IgD-negative memory B cell (primary cell): Measurements from ENCODE around the gene KCNQ1. TPM values are rescaled to one million over a fixed set of nuclear protein-coding genes. Genes with fewer than 3 reads are reported as not detected.

Experiments used
- H3K27ac Mint-ChIP-seq, 3 donors: one replicate each; pipeline ENCODE4 v1.8.0; 2020 to 2022; ENCODE audit warnings: mild to moderate bottlenecking in 3 of 3, mixed read lengths in 3 of 3, moderate library complexity in 1 of 3
- H3K27me3 Mint-ChIP-seq: one replicate; pipeline ENCODE4 v1.8.0; 2021; ENCODE audit warnings: mixed read lengths
- H3K36me3 Mint-ChIP-seq: one replicate; pipeline ENCODE4 v1.8.0; 2020; ENCODE audit warnings: mild to moderate bottlenecking, mixed read lengths
- H3K4me1 Mint-ChIP-seq, 3 donors: one replicate each; pipeline ENCODE4 v1.8.0; 2020 to 2022; ENCODE audit warnings: mixed read lengths in 3 of 3, mild to moderate bottlenecking in 1 of 3
- H3K4me3 Mint-ChIP-seq, 4 donors: one replicate each; pipeline ENCODE4 v1.8.0; 2020 to 2022; ENCODE audit warnings: mild to moderate bottlenecking in 4 of 4, mixed read lengths in 4 of 4, moderate library complexity in 3 of 4
- H3K9me3 Mint-ChIP-seq, 3 donors: one replicate each; pipeline ENCODE4 v1.8.0; 2020 to 2021; ENCODE audit warnings: mixed read lengths in 3 of 3, mild to moderate bottlenecking in 1 of 3
- polyA plus RNA-seq: library from polyadenylated mRNA; unstranded; fragments of 300-500 nt; fragmentation: Illumina TruSeq; gene quantifications from one replicate; pipeline ENCODE4 v1.2.3, GENCODE V29; 2021

The KCNQ1 gene
- polyA plus RNA-seq, 1 donor from 2014 or later: 20.5 TPM

DNA sequence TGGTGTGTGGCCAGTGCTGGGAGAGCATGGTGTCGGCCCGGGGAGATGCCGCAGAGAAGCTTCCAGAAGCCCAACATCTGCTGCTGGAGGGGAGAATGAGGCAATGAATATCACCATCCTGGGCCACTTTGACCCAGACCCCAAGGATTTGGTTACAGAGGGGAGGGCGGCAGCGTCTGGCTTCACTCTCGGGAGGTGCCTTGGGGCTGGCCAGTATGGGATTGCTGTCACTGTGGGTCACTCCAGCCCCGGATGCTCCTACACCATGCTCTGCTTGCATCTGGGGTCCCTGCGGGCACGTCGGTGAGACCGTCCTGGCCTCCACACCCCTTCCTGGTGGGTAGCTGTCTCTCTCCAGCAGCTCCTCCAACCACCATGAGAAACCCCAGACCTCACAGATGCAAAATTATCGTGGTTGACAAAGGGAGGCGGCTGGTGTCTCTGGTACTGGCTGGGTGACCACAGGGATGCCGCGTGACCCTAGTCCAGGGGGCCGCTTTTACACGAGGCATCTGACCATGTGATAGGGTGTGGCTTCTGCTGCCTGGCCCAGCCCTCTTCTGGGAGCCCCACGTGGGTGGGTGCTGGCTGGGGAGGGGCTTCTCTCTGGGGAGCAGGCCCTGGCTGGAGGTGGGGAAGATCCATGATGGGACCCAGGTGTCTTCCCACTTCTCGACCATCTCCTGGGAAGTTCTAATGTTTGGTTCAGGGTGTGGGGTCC is 5.7 kb downstream of the KCNQ1 start:
- no peak overlapping the region for H3K27ac Mint-ChIP-seq
- H3K27me3 Mint-ChIP-seq: no peaks in the 10 kb centered on the region
- peak overlapping the region in 1 of 4 donors; percentile 27 for H3K4me3 Mint-ChIP-seq

DNA sequence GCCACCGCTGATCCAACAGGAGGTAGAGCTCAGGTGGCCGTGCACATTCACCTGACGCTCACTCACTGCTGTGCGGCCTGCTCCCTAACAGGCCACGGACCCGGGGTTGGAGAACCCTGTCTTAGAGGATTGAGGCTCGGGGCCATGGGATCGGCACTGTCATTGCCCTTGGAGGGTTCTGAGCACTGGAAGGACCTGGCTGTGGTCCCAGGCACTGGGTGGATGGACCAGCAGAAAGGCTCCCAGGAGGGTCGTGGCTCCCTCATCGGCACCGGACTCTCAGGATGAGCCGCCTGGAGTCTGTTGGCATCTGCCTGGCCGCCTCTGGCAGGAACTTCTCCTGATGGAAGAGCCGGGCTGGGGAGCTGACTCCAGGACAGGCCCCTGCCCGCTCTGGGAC is 6.5 kb downstream of the KCNQ1 start:
- H3K4me3 Mint-ChIP-seq: no peak overlapping the region
- H3K4me1 Mint-ChIP-seq: peaks cover 11 to 13% (median 13%) of the 10 kb centered on the region in 3 donors
- no peaks in the 10 kb centered on the region for H3K27me3 Mint-ChIP-seq
- H3K36me3 Mint-ChIP-seq: peaks cover 4% of the 10 kb centered on the region
- no peak overlapping the region for H3K27ac Mint-ChIP-seq
- peaks cover 0 to 2% (median 0%) of the 10 kb centered on the region in 3 donors for H3K9me3 Mint-ChIP-seq

More for the DNA sequence above, 5.7 kb downstream of the KCNQ1 start:
- Mint-ChIP-seq H3K9me3 (no peaks in the 10 kb centered on the region), H3K4me1 (peaks cover 11 to 13% (median 11%) of the 10 kb centered on the region in 3 donors), H3K36me3 (peaks cover 3% of the 10 kb centered on the region)

DNA sequence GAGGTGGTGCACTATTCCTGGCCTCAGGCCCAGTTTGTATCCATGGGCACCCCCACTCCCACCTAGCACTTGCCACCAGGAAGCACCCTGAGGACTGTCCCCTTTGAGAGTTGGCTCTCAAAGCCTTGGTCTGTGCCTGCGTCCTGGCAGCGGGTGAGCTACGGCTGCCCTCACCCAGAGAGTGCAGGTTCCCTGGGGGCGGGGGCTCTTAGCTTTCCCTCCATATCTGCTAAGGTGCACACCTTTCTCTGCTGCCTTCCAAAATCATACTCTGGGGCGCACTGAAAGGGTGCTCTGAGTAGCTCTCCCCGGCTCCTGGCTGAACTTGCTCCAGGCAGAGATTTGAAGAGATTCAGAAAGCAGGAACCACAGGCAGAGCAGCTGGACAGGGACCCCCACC is 7.1 kb downstream of the KCNQ1 start:
- Mint-ChIP-seq H3K27ac (no peak overlapping the region), H3K36me3 (peaks cover 4% of the 10 kb centered on the region), H3K4me1 (peaks cover 9 to 14% (median 10%) of the 10 kb centered on the region in 3 donors), H3K27me3 (no peaks in the 10 kb centered on the region), H3K9me3 (peaks cover 0 to 2% (median 0%) of the 10 kb centered on the region in 3 donors), H3K4me3 (no peak overlapping the region)

DNA sequence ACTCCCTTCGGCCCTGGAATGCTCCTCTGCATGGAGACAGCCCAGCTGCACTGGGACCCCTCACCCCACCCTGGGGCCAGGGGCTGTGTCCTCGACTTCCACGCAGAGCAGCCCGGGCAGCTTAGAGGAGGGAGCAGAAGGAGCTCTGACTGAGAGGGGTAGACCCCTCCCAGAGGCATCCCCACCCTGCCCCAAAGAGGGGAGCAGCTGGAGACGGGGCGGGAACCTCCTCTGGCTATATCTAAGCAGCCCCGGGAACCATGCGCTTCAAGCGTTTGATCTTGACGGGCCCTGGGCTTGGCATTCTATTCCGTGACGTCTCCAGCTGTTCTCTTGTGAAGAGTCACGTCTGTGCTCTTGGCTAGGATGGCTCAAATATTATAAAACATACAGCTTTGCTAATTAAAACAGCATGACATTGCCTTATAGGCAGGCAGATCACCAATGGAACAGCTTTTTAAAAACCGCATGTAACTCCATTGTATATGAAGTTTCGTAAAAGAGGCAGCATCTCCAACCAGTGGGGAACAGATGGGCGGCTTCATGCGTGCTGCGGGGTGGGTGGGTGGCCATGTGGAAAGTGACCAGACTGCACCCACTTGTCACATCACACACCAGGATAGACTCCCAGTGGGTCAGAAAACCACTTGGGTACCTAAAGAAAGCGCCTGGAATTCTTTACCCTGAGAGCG is 7.7 kb downstream of the KCNQ1 start:
- no peak overlapping the region for H3K27ac Mint-ChIP-seq
- peaks cover 0 to 2% (median 0%) of the 10 kb centered on the region in 3 donors for H3K9me3 Mint-ChIP-seq
- no peak overlapping the region for H3K4me3 Mint-ChIP-seq
- peaks cover 3 to 12% (median 8%) of the 10 kb centered on the region in 3 donors for H3K4me1 Mint-ChIP-seq
- no peaks in the 10 kb centered on the region for H3K27me3 Mint-ChIP-seq
- H3K36me3 Mint-ChIP-seq: peaks cover 4% of the 10 kb centered on the region

DNA sequence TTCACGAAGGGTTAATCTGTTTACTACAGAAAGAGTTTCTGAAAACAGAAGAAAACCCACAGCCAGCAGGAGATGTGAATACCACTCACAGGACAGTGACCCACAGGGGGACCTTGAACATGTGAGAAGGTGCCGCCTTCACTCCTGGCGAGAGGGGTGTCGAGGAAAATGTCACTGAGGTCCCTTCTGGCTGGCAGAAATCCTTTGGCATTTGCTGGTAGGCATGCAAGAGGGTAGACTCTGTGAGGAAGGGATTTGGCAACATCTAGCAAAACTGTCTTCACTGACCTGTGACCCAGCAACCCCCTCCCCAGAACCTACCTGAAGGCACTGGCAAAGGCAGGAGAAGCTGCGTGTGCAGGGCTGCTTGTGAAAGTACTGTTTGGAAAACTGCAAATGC is 8.6 kb downstream of the KCNQ1 start:
- peaks cover 0 to 2% (median 0%) of the 10 kb centered on the region in 3 donors for H3K9me3 Mint-ChIP-seq
- no peak overlapping the region for H3K4me3 Mint-ChIP-seq
- peaks cover 0 to 15% (median 6%) of the 10 kb centered on the region in 3 donors for H3K4me1 Mint-ChIP-seq
- no peak overlapping the region for H3K27ac Mint-ChIP-seq
- no peaks in the 10 kb centered on the region for H3K27me3 Mint-ChIP-seq
- H3K36me3 Mint-ChIP-seq: peaks cover 4% of the 10 kb centered on the region

DNA sequence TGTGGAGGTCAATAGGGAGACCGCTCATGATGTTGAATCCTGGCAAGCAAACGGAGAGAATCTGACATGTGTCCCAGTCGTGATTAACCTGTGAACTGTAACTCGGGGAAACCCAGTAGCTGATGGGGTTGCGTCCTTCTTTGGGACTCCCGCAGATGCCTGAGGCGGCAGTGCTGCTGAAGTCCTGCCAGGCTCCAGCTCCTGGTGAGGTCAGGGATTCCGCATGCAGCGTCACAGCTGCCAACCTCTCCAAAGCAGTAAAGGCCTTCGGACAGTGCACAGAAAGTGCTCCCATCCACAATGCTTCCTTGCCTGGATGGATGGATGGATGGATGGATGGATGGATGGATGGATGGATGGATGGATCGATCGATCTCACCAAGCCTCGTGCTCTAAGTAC is 13.5 kb downstream of the KCNQ1 start:
- Mint-ChIP-seq H3K36me3 (peaks cover 4% of the 10 kb centered on the region), H3K27ac (no peak overlapping the region), H3K4me3 (peak overlapping the region in 1 of 4 donors; percentile 52), H3K9me3 (peaks cover 0 to 2% (median 0%) of the 10 kb centered on the region in 3 donors), H3K27me3 (no peaks in the 10 kb centered on the region), H3K4me1 (peaks cover 13 to 33% (median 19%) of the 10 kb centered on the region in 3 donors)

DNA sequence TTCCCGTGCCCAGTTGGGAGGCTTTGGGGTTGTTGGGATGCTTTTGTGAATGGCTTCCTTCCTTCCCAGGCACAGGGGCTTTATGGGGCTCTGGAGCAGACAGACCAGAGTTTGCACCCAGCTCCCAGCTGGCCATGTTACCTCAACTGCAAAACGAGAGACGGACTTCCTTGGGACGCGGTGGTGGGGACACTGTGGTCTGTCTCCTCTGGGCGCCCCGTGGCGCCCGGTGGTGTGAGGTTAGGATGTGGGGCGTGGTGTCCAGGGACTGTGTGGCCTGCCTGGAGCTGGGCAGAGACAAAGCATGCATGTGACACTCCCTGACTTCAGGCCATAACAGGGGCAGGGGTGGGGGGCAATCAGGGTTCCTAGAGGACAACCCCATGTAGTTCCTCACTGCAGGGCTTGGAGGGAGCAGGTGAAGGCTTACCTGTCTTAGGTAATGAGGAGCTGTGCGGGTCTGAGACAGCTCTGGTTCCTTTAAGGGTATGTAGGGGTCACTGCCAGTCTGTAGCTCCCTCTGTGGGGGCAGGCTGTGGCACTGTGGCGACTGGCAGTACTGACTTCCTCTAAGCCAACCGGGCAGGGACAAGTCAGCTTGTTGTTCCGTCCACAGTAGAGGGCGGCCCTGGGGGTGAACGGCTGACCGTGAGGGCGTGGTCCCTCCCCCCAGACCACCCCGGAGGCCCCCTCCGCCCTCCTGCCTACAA is 14.4 kb downstream of the KCNQ1 start:
- Mint-ChIP-seq H3K36me3 (peaks cover 4% of the 10 kb centered on the region), H3K27ac (peak overlapping the region in 2 of 3 donors; percentile 16 to 82), H3K9me3 (peaks cover 0 to 2% (median 0%) of the 10 kb centered on the region in 3 donors), H3K4me1 (peaks cover 13 to 38% (median 19%) of the 10 kb centered on the region in 3 donors), H3K4me3 (peak overlapping the region in 1 of 4 donors; percentile 23), H3K27me3 (no peaks in the 10 kb centered on the region)

DNA sequence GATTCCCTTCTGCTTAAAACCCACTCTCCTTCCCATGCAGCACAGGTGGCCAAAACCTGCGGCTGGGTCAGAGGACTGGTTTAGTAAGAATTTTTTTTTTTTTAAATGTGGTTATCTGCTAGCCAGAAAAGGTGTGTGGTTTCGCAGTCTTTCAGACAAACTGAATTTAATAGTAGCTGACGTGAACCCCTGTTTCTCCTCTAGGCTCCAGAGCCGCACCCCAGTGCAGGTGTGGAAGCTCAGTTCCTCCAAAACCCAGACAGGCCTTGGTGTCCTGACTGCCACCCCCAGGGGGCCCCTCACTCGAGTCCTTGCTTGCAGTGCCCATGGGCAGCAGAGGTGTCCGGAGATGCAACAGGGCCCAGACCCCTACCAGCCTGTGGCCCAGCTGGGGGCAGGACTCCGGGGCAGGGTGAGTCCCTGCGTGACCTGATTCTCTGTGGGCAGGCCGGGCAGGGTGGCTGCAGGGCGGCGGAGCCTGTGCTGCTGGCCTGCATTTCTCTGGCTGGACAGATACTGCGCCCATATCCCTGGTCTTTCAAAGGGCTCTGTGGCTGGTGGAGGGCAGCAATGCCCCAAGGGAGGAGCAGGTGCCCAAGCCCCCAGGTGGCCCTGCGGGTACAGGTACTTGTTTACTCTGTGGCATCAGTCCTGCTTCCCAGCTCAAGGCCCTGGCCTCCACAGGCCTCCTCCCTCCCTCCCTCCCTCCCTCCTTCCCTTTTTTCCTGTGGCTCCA is 15.2 kb downstream of the KCNQ1 start:
- Mint-ChIP-seq H3K36me3 (peaks cover 4% of the 10 kb centered on the region), H3K4me1 (peaks cover 13 to 38% (median 19%) of the 10 kb centered on the region in 3 donors), H3K9me3 (peaks cover 0 to 2% (median 0%) of the 10 kb centered on the region in 3 donors), H3K4me3 (peak overlapping the region in 2 of 4 donors; percentile 23 to 49), H3K27me3 (no peaks in the 10 kb centered on the region), H3K27ac (peak overlapping the region in 1 of 3 donors; percentile 82)

DNA sequence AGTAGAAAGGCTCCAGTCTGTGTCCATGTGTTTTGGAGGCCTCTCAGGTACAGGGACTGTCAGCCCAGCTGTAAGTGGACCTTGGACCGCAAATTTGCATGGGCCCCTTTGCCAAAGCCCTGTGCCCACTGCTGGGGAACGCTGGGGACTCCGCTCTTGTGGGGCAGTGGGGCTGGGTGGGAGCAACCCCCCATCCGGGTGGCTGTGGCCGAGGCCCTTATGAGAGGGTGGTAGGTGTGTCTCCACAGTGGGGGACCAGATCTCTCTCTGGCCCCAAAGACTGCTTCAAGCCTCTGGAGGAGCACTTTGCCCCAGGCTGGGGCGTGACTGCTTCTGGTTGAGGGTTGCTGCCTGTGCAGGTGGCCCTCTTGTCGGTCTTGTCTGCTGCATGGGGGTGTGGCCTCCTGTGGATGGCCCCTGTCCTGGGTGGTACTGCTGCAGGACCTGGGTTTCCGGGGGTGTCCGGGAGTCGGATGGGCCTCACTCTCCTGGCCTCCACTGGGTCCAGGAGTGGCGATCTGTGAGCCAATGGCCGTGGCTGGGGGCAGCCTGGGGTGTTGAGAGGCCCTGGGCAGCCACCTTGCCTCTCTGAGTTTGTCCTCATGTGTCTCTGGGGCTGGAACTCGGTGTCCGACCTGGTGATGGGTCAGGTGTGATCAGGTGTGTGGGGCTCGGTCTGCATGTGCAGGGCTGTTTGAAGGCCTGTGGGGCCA is 15.9 kb downstream of the KCNQ1 start:
- H3K4me3 Mint-ChIP-seq: peak overlapping the region in 3 of 4 donors; percentile 7 to 60 (median 35)
- H3K36me3 Mint-ChIP-seq: no peaks in the 10 kb centered on the region
- peaks cover 0 to under 1% (median 0%) of the 10 kb centered on the region in 3 donors for H3K9me3 Mint-ChIP-seq
- H3K27ac Mint-ChIP-seq: peak overlapping the region in 1 of 3 donors; percentile 35
- H3K4me1 Mint-ChIP-seq: peaks cover 13 to 38% (median 19%) of the 10 kb centered on the region in 3 donors
- H3K27me3 Mint-ChIP-seq: no peaks in the 10 kb centered on the region

DNA sequence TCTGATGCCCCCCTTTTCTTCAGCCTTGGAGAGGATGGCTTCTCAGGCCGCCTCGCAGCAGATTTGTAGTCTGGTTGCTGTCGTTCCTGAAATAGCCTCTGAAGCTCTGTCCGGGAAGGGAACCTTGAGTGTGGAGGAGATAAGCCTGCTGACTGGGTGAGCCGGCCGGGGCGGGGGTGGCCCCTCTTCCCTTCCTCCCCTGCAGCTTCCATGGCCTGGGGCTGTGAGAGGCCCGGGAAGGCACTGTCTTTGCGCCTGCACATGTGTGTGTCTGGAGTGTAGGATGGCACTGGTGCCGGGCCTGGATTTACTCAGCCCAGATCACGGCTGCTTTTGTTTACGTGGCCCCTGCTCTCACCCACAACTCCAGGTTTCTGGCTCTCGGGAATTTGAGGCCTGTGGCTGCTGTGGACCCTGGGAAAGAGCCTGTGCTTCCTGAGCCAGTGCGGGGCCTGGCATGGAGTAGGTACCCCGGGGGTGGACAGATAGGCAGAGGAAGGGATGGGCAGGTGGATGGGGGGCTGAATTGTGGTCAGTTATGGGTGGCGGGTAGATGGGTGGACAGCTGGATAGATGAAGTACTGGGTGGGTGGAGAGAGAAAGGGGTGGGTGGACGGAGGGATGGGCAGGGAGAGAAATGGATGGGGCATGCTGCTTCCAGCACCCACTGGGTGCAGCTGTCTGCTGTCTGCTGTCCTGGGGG is 16.6 kb downstream of the KCNQ1 start:
- Mint-ChIP-seq H3K27ac (peak overlapping the region in 1 of 3 donors; percentile 35), H3K4me3 (peak overlapping the region in 3 of 4 donors; percentile 7 to 60 (median 35))

DNA sequence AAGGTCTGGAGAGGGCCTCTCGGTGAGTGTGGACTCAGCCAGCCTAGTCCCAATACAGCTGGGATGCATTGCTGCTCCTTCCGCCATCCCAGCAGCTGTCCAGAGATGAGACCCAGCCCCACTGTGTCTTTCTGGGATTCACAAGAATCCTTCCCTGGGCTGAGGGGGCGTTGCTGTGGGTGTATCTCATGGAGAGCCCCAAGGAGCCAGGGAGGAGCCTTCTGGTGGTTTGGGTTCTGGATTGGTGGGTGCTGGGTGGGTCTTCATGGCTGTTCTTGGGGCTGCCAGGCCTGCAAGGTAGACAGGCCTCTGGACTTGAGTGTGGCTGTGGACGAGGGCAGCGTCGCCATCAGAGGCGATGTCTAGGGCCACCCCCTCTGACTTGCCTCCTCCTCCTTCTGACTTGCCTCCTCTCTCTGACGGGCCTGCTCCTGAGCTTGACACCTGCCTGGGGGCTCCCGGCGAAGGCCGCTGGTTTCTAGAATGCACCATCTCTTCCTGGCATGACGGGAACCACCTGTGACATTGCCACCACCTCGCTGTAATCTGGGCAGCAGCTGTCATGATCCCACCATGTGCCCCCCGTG is 17.2 kb downstream of the KCNQ1 start:
- H3K27ac Mint-ChIP-seq: peak overlapping the region in 1 of 3 donors; percentile 23
- peaks cover 2% of the 10 kb centered on the region for H3K27me3 Mint-ChIP-seq
- no peak overlapping the region for H3K4me3 Mint-ChIP-seq
- H3K36me3 Mint-ChIP-seq: no peaks in the 10 kb centered on the region
- peaks cover 13 to 46% (median 22%) of the 10 kb centered on the region in 3 donors for H3K4me1 Mint-ChIP-seq
- no peaks in the 10 kb centered on the region for H3K9me3 Mint-ChIP-seq

More for the DNA sequence above, 16.6 kb downstream of the KCNQ1 start:
- Mint-ChIP-seq H3K9me3 (no peaks in the 10 kb centered on the region), H3K36me3 (no peaks in the 10 kb centered on the region), H3K27me3 (no peaks in the 10 kb centered on the region), H3K4me1 (peaks cover 13 to 42% (median 17%) of the 10 kb centered on the region in 3 donors)

DNA sequence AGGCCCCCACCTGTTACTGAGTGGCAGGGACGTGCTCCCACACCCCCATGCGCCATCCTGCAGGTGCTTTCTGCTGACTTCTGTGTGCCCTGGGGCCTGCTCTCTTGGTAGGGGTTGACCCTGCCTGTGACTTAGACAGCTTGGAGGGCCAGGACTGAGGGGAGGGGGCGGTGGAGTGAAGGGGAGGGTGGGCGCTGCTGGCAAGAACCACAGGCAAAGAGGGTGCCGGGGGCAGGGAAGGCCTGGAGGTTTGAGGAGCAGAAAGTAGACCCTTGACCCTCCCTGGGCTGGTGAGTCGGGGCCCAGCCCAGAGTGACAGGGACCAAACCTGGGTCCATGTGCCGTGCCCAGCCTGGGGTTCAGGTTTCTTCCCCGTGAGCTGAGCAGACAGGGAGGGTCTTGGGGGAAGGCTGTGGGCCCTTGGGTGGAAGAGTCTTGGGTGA is 17.8 kb downstream of the KCNQ1 start:
- H3K27me3 Mint-ChIP-seq: peaks cover 2% of the 10 kb centered on the region
- no peak overlapping the region for H3K27ac Mint-ChIP-seq
- H3K4me1 Mint-ChIP-seq: peaks cover 18 to 49% (median 23%) of the 10 kb centered on the region in 3 donors
- H3K36me3 Mint-ChIP-seq: no peaks in the 10 kb centered on the region
- peak overlapping the region in 2 of 4 donors; percentile 5 to 39 for H3K4me3 Mint-ChIP-seq
- H3K9me3 Mint-ChIP-seq: no peaks in the 10 kb centered on the region
